Neural cell (in vitro differentiated cells): ENCODE data around the gene MRPL14. TPM values are rescaled to one million over a fixed set of nuclear protein-coding genes. Genes with fewer than 3 reads are reported as not detected.

Experiments used
- H2AFZ ChIP-seq: fragments of 200-600, 300-800 bp; sonication (generic), shearing (Covaris generic); 2 replicates; pipeline ENCODE4 v1.6.0; 2014; ENCODE audit warnings: low read depth, mild to moderate bottlenecking, antibody characterized with exemption, low read length, moderate library complexity
- H3F3A ChIP-seq: fragments of 200-600 bp; shearing (Covaris generic); 2 replicates; pipeline ENCODE4 v1.6.1; 2016; ENCODE audit warnings: mild to moderate bottlenecking, moderate library complexity, mixed read lengths, antibody characterized with exemption, low read length; ENCODE audit not compliant: insufficient read depth, poor library complexity, severe bottlenecking
- H3K27ac ChIP-seq: fragments of 200-600, 300-800 bp; sonication (generic), shearing (Covaris generic); 2 replicates; pipeline ENCODE4 v1.5.1; 2014; ENCODE audit warnings: mild to moderate bottlenecking, low read length, moderate library complexity
- H3K27me3 ChIP-seq: fragments of 300-800, 200-600 bp; sonication (generic), shearing (Covaris generic); 2 replicates; pipeline ENCODE4 v1.6.0; 2014; ENCODE audit warnings: mild to moderate bottlenecking, low read depth, low read length, moderate library complexity; ENCODE audit not compliant: insufficient read depth
- H3K36me3 ChIP-seq: fragments of 300-800, 200-600 bp; sonication (generic), shearing (Covaris generic); 2 replicates; pipeline ENCODE4 v1.5.1; 2014; ENCODE audit warnings: mild to moderate bottlenecking, antibody characterized with exemption, low read length, moderate library complexity; ENCODE audit not compliant: insufficient read depth
- H3K4me2 ChIP-seq: fragments of 300-800, 200-600 bp; sonication (generic), shearing (Covaris generic); 2 replicates; pipeline ENCODE4 v1.6.0; 2014; ENCODE audit warnings: mild to moderate bottlenecking, low read length
- H3K4me3 ChIP-seq: fragments of 300-800, 200-600 bp; sonication (generic), shearing (Covaris generic); 2 replicates; pipeline ENCODE4 v1.5.1; 2014; ENCODE audit warnings: mild to moderate bottlenecking, low read length, moderate library complexity
- H3K79me2 ChIP-seq: fragments of 200-600 bp; shearing (Covaris generic); replicated peaks from 2 replicates; pipeline ENCODE4 v1.6.0; 2014; ENCODE audit warnings: mild to moderate bottlenecking, low read length, moderate library complexity; ENCODE audit not compliant: insufficient read depth
- H3K9ac ChIP-seq: fragments of 300-800, 200-600 bp; sonication (generic), shearing (Covaris generic); 2 replicates; pipeline ENCODE4 v1.6.1; 2016; ENCODE audit warnings: mild to moderate bottlenecking, low read length, mixed read lengths
- H3K9me2 ChIP-seq: fragments of 200-600 bp; shearing (Covaris generic); 2 replicates; pipeline ENCODE4 v1.6.1; 2016; ENCODE audit warnings: mild to moderate bottlenecking, low read length, mixed read lengths; ENCODE audit not compliant: insufficient read depth
- H3K9me3 ChIP-seq: fragments of 200-600, 300-800 bp; sonication (generic), shearing (Covaris generic); 2 replicates; pipeline ENCODE4 v1.6.1; 2016; ENCODE audit warnings: mild to moderate bottlenecking, mixed run types, low read length, moderate library complexity, mixed read lengths
- H4K20me1 ChIP-seq: fragments of 200-600 bp; shearing (Covaris generic); 2 replicates; pipeline ENCODE4 v1.6.1; 2016; ENCODE audit warnings: mild to moderate bottlenecking, mixed run types; ENCODE audit not compliant: insufficient read depth
- EP300 ChIP-seq: fragments of 450-650 bp; conservative IDR thresholded peaks from 2 replicates; pipeline ENCODE4 v1.6.1; 2014; ENCODE audit warnings: antibody characterized with exemption, mild to moderate bottlenecking, moderate library complexity; ENCODE audit not compliant: poor library complexity, severe bottlenecking
- EZH2 ChIP-seq: fragments of 200-600, 300-800 bp; shearing (Covaris generic), sonication (generic); IDR thresholded peaks from 2 replicates; pipeline ENCODE4 v1.6.1; 2014; ENCODE audit warnings: antibody characterized with exemption, low read length, borderline replicate concordance, mild to moderate bottlenecking; ENCODE audit not compliant: insufficient read depth, poor library complexity, severe bottlenecking
- MXI1 ChIP-seq: fragments of 450-650 bp; conservative IDR thresholded peaks from 2 replicates; pipeline ENCODE4 v1.6.1; 2014; ENCODE audit warnings: antibody characterized with exemption, mild to moderate bottlenecking; ENCODE audit not compliant: poor library complexity, severe bottlenecking
- POLR2AphosphoS5 ChIP-seq: IDR thresholded peaks from 2 replicates; pipeline ENCODE4 v1.6.1; 2012
- RAD21 ChIP-seq: fragments of 450-650 bp; conservative IDR thresholded peaks from 2 replicates; pipeline ENCODE4 v1.6.1; 2014; ENCODE audit warnings: antibody characterized with exemption, mild to moderate bottlenecking, moderate library complexity
- SMC3 ChIP-seq: fragments of 450-650 bp; conservative IDR thresholded peaks from 2 replicates; pipeline ENCODE4 v1.6.1; 2014; ENCODE audit warnings: antibody characterized with exemption, mild to moderate bottlenecking, moderate library complexity; ENCODE audit not compliant: poor library complexity
- TAF1 ChIP-seq: IDR thresholded peaks from 2 replicates; pipeline ENCODE4 v1.6.1; 2012; ENCODE audit warnings: low read depth
- polyA plus RNA-seq: library from polyadenylated mRNA; depleted of rRNA; stranded (reverse); fragments of >200 nt; gene quantifications from 2 replicates; pipeline ENCODE4 v1.2.3, GENCODE V29; 2014
- TF ChIP-seq, protein P1 (sequence below): fragments of 450-650 bp; IDR thresholded peaks from 2 replicates; pipeline ENCODE4 v1.5.1; 2014; ENCODE audit warnings: antibody characterized with exemption, mild to moderate bottlenecking, moderate library complexity; ENCODE audit not compliant: poor library complexity, severe bottlenecking
- TF ChIP-seq, protein P2 (sequence below): IDR thresholded peaks from 2 replicates; pipeline ENCODE4 v1.6.1; 2012; ENCODE audit warnings: borderline replicate concordance

MRPL14 gene
- polyA plus RNA-seq, 1 donor from 2014 or later = 66.4 TPM

DNA sequence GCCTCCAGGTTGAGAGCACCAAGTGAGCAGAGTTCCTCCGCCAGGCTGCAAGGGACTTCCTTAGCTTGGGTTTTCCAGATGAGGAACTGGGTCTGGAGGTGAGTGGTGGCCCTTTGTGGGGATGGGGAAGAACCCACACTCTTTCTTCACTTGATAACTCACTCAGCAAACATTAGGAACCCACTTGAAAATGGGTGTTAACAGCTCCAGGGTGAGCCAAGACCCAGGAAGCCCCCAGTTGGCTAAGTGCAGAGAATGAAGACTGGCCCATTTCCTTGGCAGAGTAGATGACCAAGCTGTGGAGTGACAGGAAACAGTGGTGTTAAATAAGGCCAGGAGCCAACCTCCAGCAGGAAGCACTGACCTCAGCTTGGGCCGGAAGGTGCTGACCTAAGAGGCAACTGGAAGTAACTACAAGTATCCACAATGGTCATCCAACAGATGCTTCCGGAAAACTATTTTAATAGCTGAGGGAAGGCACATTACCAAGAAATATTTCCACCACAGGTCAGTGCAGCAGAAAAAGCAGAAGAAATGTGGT lies 22.7 kb downstream of the MRPL14 start:
- Histone ChIP-seq H3K79me2 (no peaks in the 10 kb centered on the region), H3K27me3 (no peaks in the 10 kb centered on the region), H3K9me2 (no peaks in the 10 kb centered on the region), H3K36me3 (no peaks in the 10 kb centered on the region), H3K9ac (no peak overlapping the region), H3K9me3 (no peaks in the 10 kb centered on the region), H3F3A (no peaks in the 10 kb centered on the region), H4K20me1 (no peaks in the 10 kb centered on the region), H3K4me2 (no peak overlapping the region), H3K27ac (no peak overlapping the region), H3K4me3 (no peak overlapping the region), H2AFZ (no peak overlapping the region)
- TF ChIP-seq MXI1 (no peak), POLR2AphosphoS5 (no peak)

DNA sequence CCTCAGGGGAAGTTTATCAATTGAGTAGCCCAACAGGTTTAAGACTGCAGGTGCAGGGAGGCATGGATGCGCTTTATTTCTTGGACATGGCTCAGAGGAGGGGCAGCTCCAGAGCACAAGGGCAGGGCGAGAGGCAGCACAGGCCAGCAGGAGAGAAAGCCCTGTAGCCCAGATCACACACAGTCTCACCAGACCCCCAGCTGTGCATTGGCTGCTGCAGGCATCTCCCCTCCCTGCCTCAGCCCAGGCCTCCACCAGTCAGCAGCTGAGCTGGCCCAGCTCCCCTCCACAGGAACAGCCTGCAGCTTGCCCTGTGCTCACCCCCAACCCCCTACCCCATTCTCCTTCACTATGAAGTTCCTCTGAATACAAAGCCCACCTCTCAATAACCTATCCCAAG lies 24.7 kb downstream of the MRPL14 start:
- no peak overlapping the region for H2AFZ ChIP-seq
- H4K20me1 ChIP-seq = no peaks in the 10 kb centered on the region

More for the DNA sequence above, 24.7 kb downstream of the MRPL14 start:
- TF ChIP-seq MXI1 = no peak
- no peak for TF ChIP-seq RAD21
- TF ChIP-seq SMC3 = no peak
- no peak for TF ChIP-seq POLR2AphosphoS5
- no peak for TF ChIP-seq EZH2
- TF ChIP-seq TAF1 = no peak
- TF ChIP-seq EP300 = no peak
- TF ChIP-seq, protein P1, sequence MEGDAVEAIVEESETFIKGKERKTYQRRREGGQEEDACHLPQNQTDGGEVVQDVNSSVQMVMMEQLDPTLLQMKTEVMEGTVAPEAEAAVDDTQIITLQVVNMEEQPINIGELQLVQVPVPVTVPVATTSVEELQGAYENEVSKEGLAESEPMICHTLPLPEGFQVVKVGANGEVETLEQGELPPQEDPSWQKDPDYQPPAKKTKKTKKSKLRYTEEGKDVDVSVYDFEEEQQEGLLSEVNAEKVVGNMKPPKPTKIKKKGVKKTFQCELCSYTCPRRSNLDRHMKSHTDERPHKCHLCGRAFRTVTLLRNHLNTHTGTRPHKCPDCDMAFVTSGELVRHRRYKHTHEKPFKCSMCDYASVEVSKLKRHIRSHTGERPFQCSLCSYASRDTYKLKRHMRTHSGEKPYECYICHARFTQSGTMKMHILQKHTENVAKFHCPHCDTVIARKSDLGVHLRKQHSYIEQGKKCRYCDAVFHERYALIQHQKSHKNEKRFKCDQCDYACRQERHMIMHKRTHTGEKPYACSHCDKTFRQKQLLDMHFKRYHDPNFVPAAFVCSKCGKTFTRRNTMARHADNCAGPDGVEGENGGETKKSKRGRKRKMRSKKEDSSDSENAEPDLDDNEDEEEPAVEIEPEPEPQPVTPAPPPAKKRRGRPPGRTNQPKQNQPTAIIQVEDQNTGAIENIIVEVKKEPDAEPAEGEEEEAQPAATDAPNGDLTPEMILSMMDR = no peak
- TF ChIP-seq, protein P2, sequence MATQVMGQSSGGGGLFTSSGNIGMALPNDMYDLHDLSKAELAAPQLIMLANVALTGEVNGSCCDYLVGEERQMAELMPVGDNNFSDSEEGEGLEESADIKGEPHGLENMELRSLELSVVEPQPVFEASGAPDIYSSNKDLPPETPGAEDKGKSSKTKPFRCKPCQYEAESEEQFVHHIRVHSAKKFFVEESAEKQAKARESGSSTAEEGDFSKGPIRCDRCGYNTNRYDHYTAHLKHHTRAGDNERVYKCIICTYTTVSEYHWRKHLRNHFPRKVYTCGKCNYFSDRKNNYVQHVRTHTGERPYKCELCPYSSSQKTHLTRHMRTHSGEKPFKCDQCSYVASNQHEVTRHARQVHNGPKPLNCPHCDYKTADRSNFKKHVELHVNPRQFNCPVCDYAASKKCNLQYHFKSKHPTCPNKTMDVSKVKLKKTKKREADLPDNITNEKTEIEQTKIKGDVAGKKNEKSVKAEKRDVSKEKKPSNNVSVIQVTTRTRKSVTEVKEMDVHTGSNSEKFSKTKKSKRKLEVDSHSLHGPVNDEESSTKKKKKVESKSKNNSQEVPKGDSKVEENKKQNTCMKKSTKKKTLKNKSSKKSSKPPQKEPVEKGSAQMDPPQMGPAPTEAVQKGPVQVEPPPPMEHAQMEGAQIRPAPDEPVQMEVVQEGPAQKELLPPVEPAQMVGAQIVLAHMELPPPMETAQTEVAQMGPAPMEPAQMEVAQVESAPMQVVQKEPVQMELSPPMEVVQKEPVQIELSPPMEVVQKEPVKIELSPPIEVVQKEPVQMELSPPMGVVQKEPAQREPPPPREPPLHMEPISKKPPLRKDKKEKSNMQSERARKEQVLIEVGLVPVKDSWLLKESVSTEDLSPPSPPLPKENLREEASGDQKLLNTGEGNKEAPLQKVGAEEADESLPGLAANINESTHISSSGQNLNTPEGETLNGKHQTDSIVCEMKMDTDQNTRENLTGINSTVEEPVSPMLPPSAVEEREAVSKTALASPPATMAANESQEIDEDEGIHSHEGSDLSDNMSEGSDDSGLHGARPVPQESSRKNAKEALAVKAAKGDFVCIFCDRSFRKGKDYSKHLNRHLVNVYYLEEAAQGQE = no peak
- no peak overlapping the region for H3K4me3 ChIP-seq
- no peaks in the 10 kb centered on the region for H3K79me2 ChIP-seq
- H3K27me3 ChIP-seq = no peaks in the 10 kb centered on the region
- no peaks in the 10 kb centered on the region for H3F3A ChIP-seq
- H3K27ac ChIP-seq = no peak overlapping the region
- H3K9ac ChIP-seq = no peak overlapping the region
- no peak overlapping the region for H3K4me2 ChIP-seq
- no peaks in the 10 kb centered on the region for H3K9me2 ChIP-seq
- no peaks in the 10 kb centered on the region for H3K36me3 ChIP-seq
- no peaks in the 10 kb centered on the region for H3K9me3 ChIP-seq
